ENCODE measurements around the gene LIMS1. TPM values are rescaled to one million over a fixed set of nuclear protein-coding genes. Genes with fewer than 3 reads are reported as not detected.

The LIMS1 gene
- total RNA-seq, 2 experiments from 2014 or later = 18.5 to 21.3 TPM

GRCh38 chr2:108575132-108575966, 41.1 kb downstream of the LIMS1 start:
- H3K27ac Mint-ChIP-seq = no peak overlapping the region
- Histone ChIP-seq H3K27ac (ENCODE audit: low read depth in 1 of 2, low read length in 2 of 2) (no peak overlapping the region), H3K4me3 (ENCODE audit: low read length) (no peak overlapping the region), H3K36me3 (ENCODE audit: insufficient read depth, low read length) (no peaks in the 10 kb centered on the region), H3K9me3 (ENCODE audit: control insufficient read depth in 1 of 2, insufficient read depth in 1 of 2, low read length in 2 of 2) (no peaks in the 10 kb centered on the region), H3K4me1 (ENCODE audit: insufficient read depth, low read length) (no peaks in the 10 kb centered on the region), H3K27me3 (ENCODE audit: control insufficient read depth in 1 of 2, insufficient read depth in 2 of 2, low read length in 2 of 2) (no peaks in the 10 kb centered on the region)
- DNase-seq (no peak), ATAC-seq (ENCODE audit: poor library complexity) (no peak)
- no peaks in the 10 kb centered on the region for H3K36me3 Mint-ChIP-seq (ENCODE audit: low read depth)
- intact Hi-C loops (cut with DNase I, micrococcal nuclease) = no loop called here
- POLR2A ChIA-PET = no interaction called here
- no peaks in the 10 kb centered on the region for H3K9me3 Mint-ChIP-seq
- CTCF ChIA-PET = interaction anchor here (1.2 to 2.6 kb wide), 2 partner anchors 9 to 61 kb away, joined by 4 to 11 read pairs; no protein-coding TSS in a partner anchor
- H3K4me1 Mint-ChIP-seq (ENCODE audit: low read depth) = peaks cover 17% of the 10 kb centered on the region
- no peak overlapping the region for H3K4me3 Mint-ChIP-seq
- no peaks in the 10 kb centered on the region for H3K27me3 Mint-ChIP-seq
- no peak for TF ChIP-seq CTCF (IDR thresholded peaks at IDR 0.05)

DNA sequence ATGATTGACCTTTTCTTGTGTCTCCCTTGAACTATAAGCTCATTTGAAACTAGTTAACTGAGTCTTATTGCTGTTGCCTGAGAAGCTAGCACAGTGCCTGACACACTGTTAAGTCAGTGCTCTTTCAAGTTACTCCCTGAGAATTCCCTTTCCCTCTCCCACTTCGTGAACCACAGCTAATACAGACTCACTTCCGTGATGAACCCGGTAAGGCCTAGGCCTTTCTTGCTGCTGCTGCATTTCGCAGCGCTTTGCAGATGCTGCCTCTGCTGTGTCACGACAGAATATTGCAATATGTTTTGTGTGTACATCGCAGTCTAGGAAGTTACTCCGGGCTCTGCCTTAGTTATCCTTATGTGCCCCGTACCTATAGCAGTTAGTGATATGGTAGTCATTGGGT, 42.8 kb downstream of the LIMS1 start:
- Histone ChIP-seq H3K4me3 (ENCODE audit: low read length) (no peak overlapping the region), H3K9me3 (ENCODE audit: control insufficient read depth in 1 of 2, insufficient read depth in 1 of 2, low read length in 2 of 2) (no peaks in the 10 kb centered on the region), H3K36me3 (ENCODE audit: insufficient read depth, low read length) (no peaks in the 10 kb centered on the region), H3K27me3 (ENCODE audit: control insufficient read depth in 1 of 2, insufficient read depth in 2 of 2, low read length in 2 of 2) (no peaks in the 10 kb centered on the region), H3K27ac (ENCODE audit: low read depth in 1 of 2, low read length in 2 of 2) (no peak overlapping the region), H3K4me1 (ENCODE audit: insufficient read depth, low read length) (no peaks in the 10 kb centered on the region)
- ATAC-seq (ENCODE audit: poor library complexity) = no peak
- peaks cover 17% of the 10 kb centered on the region for H3K4me1 Mint-ChIP-seq (ENCODE audit: low read depth)
- no peaks in the 10 kb centered on the region for H3K9me3 Mint-ChIP-seq
- no peak overlapping the region for H3K27ac Mint-ChIP-seq
- no peaks in the 10 kb centered on the region for H3K27me3 Mint-ChIP-seq
- intact Hi-C loops (cut with DNase I, micrococcal nuclease) = no loop called here
- no peak overlapping the region for H3K4me3 Mint-ChIP-seq
- POLR2A ChIA-PET = no interaction called here
- no peak for DNase-seq
- CTCF ChIA-PET = no interaction called here
- TF ChIP-seq CTCF (IDR thresholded peaks at IDR 0.05) = no peak
- H3K36me3 Mint-ChIP-seq (ENCODE audit: low read depth) = no peaks in the 10 kb centered on the region

GRCh38 chr2:108579623-108580022, 45.4 kb downstream of the LIMS1 start:
- ATAC-seq (ENCODE audit: poor library complexity) (no peak), DNase-seq (no peak)
- Mint-ChIP-seq H3K4me3 (no peak overlapping the region), H3K9me3 (no peaks in the 10 kb centered on the region), H3K4me1 (ENCODE audit: low read depth) (peaks cover 11% of the 10 kb centered on the region), H3K36me3 (ENCODE audit: low read depth) (no peaks in the 10 kb centered on the region), H3K27me3 (no peaks in the 10 kb centered on the region), H3K27ac (no peak overlapping the region)
- Histone ChIP-seq H3K27ac (ENCODE audit: low read depth in 1 of 2, low read length in 2 of 2) (no peak overlapping the region), H3K9me3 (ENCODE audit: control insufficient read depth in 1 of 2, insufficient read depth in 1 of 2, low read length in 2 of 2) (no peaks in the 10 kb centered on the region), H3K27me3 (ENCODE audit: control insufficient read depth in 1 of 2, insufficient read depth in 2 of 2, low read length in 2 of 2) (no peaks in the 10 kb centered on the region), H3K4me3 (ENCODE audit: low read length) (no peak overlapping the region), H3K4me1 (ENCODE audit: insufficient read depth, low read length) (peaks cover 4% of the 10 kb centered on the region), H3K36me3 (ENCODE audit: insufficient read depth, low read length) (no peaks in the 10 kb centered on the region)
- intact Hi-C loops (cut with DNase I, micrococcal nuclease) = loop anchor here (5.0 to 10.0 kb wide), 5 partner anchors 45 to 1007 kb away; partner anchors contain the start of gene LIMS1 (in 1 of the 2)
- POLR2A ChIA-PET = no interaction called here
- CTCF ChIA-PET = interaction anchor here (2.1 kb wide), 1 partner anchor 13 kb away, joined by 4 read pairs; no protein-coding TSS in a partner anchor
- no peak for TF ChIP-seq CTCF (IDR thresholded peaks at IDR 0.05)
